Stomach (tissue), 4 donors: ENCODE data around the gene GATA2.

Experiments used
- CTCF ChIP-seq, 7 experiments: fragments of 450-650 bp in 4 of 7; fragments of 200-600 bp in 3 of 7; sonication (generic) in 3 of 7; IDR thresholded peaks; one replicate each; pipeline ENCODE4 v1.5.1; 2016 to 2019; ENCODE audit warnings: antibody characterized with exemption in 7 of 7, control low read depth in 2 of 7, mild to moderate bottlenecking in 1 of 7
- EP300 ChIP-seq: sonication (generic); formaldehyde crosslinking; IDR thresholded peaks from one replicate; pipeline ENCODE4 v1.6.1; 2017; ENCODE audit warnings: antibody characterized with exemption
- POLR2A ChIP-seq, 4 donors: fragments of 450-650 bp; IDR thresholded peaks; one replicate each; pipeline ENCODE4 v1.6.1; 2016; ENCODE audit warnings: antibody characterized with exemption in 4 of 4, control low read depth in 2 of 4, mild to moderate bottlenecking in 1 of 4, moderate library complexity in 1 of 4
- POLR2AphosphoS5 ChIP-seq, 3 donors: sonication (generic); formaldehyde crosslinking; IDR thresholded peaks; one replicate each; pipeline ENCODE4 v1.6.1; 2016; ENCODE audit warnings: antibody characterized with exemption in 3 of 3

DNA sequence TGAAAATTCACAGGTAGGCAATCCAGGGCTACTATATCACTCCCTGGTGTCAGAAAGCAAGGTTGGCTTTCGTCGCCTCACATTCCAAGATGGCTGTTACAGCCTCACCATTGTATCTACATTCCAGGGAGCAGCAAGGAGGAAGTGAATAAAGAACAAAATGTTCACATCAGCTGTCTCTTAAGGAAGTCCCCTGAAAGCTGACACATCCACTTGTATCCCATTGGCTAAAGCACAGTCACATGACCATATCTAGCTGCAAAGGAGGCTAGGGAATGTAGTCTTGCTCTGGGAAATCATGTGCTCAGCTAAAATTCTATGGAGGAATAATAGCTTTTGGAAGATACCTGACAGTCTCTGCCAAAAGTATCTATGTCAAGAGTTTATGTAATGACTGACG, 12.8 kb upstream of the GATA2 start:
- TF ChIP-seq POLR2AphosphoS5 (IDR thresholded peaks at IDR 0.05) (no peak), CTCF (IDR thresholded peaks at IDR 0.05) (no peak), POLR2A (IDR thresholded peaks at IDR 0.05) (no peak), EP300 (no peak)
